SK-N-DZ (cell line): ENCODE data around the gene GATAD2A.
"Not testable (repeated sequence)": the region's sequence is repeated elsewhere in the genome, so short reads cannot be mapped to it uniquely, and the experiment has no call there.

Experiments used
- DNase-seq: peaks from one replicate; pipeline ENCODE4 v3.0.0-alpha.2; 2015; ENCODE audit warnings: low spot score

Gene GATAD2A

DNA sequence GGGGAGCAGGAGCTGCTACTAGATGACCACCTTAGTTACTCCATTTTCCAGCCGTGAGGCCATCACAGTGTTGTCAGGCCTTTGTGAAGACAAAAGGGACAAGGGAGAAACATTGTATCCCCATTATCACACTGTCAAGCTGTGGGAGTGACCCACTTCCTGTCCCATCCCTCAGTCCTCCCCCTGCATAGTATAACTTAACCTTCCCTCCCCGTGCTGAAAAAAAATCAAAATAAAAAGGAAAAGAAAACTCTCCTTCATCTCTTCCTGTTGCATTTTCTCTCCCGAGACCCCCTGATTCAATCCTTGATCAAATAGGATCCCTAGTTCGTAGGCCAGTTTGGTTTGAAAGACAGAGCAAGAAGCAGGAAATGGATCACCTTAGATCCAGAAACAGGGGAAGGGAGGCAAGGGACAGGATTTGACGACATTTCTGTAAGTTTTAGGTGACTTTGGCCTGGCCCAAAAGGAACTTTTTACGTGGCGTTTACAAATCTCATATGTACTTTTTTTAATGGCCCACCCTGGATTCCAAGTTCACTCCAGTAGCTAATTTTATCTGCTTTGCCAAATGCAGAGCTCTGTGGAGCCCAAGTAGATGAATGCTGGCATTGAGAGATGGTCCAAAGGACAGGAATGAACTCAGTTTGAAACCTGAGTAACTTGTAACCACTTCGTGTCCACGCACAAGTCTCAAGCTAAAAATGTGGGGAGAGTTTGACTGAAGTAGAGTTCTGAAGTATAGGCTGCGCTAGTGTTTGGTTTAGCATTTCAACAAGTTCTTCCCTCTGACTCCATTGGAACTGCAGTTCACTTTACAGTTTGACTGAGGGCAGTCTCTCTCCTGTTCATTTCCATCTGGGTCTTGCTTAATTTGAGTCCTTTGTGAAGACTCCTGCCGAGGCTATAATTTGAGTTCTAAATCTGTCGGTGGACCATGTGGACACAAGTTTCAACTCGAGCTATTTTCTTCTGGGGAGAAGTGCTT is 16.6 kb upstream of the GATAD2A start:
- DNase-seq, result no peak

DNA sequence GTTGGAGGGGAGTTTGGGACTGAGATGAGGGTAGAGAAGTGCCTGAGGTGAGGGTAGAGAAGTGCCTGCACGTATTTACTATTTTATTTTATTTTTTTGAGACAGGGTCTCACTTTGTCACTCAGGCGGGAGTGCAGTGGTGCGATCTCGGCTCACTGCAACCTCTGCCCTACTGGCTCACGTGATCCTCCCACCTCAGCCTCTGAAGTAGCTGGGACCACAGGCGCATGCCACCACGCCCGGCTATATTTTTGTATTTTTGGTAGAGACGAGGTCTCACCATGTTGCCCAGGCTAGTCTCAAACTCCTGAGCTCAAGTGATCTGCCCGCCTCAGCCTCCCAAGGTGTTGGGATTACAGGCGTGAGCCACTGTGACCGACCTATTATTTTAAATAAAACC is 15.8 kb upstream of the GATAD2A start:
- DNase-seq, result not testable (repeated sequence)

DNA sequence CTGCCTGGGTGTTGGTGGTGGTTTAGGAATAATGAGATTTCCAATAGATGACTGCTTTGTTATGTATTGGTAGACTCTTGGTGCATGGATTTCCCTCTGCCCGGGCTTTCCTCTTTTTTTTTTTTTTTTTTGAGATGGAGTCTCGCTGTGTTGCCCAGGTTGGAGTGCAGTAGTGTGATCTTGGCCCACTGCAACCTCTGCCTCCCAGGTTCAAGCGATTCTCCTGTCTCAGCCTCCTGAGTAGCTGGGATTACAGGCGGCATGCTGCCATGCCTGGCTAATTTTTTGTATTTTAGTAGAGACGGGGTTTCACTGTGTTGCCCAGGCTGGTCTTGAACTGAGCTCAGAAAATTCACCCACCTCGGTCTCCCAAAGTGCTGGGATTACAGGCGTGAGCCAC is 11.1 kb upstream of the GATAD2A start:
- not testable (repeated sequence) for DNase-seq

- DNase-seq, result no peak
Measured at GRCh38 chr19:19399733-19400433, 5.6 kb upstream of the GATAD2A start.

GRCh38 chr19:19402656-19403372 is 2.7 kb upstream of the GATAD2A start:
- no peak for DNase-seq

GRCh38 chr19:19403373-19403901 is 2.0 kb upstream of the GATAD2A start:
- DNase-seq, result no peak

DNA sequence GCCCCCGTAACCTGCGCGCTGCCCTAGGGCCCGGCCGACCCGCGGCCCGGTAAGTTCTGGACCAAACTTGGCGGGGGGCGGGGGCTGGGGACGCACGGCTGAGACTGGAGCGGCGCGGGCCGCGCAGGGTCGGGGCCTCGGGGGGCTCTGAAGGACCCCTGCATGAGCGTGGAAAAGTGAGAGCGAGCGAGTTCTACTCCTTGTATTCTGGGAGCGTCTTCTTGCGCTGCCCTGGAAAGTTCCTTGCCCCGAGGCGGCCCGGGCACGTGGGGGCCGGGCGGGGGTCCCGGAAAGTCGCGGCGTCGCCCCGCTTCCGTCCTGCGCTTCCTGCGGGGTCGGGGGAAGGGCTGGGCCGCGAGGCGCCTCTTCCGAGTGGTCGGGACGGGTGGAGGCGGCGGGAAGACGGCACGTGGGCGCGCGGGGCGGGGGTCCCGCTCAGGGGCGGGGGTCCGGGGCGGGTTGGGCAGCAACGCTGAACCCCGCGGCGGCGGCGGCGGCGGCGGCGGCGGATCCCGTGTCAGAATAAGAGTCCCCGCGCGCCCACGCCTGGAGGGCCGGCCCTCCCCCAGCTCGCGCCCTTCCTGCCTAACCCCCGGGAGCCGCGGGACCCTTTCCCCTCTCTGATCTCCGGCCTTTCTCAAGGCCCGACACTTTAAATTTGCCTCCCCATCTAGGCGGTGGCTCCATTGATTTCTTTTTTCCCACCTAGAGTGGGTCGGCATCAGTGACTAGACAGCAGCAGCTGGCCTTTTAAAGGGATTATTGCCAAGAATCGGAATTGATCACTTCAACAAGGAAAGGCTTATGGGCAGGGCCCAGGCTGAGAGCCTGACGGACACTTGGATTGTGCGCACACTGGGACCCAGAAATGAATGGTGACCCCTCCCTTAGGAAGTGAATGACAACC is 749 bp downstream of the GATAD2A start:
- DNase-seq, result peak; percentile 36

DNA sequence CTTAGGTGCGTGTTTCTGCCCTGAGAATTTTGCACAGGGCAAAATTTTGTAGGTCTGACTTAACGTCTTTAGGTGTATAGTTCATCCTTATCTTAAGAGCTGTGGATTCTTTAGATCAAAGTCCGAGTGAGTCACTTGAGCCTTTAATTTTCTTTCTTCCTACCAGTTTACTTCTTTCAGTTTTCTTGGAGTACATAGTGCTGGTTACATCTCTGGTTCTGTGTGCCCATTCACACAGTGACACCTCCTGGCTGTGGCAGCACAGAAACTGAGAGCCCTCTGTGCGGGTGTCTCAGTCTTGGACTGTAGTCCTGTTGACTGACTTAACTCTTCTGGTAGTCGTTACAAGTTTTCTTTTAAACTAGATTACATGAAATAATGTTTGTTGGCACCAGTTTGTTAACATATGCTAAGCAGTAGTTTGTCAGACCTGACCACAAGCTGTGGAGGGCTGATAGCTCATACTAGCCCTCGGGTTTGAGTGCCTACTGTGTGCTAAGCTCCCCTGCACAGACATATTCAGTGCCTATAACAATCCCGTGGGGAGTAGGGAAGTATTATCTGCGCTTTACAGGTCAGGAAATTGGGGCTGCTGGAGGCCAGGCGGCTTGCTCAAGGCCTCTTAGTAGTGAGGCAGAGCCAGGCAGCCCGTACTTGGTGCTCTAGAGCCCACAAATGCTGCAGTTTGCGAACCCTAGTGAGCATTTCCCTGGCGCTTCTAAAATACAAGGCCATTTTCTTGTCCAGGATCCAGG is 1.6 kb downstream of the GATAD2A start:
- no peak for DNase-seq

- no peak for DNase-seq
Measured at GRCh38 chr19:19407633-19407930, 2.1 kb downstream of the GATAD2A start.

GRCh38 chr19:19409205-19409604 is 3.7 kb downstream of the GATAD2A start:
- no peak for DNase-seq

- DNase-seq, result no peak
Measured at GRCh38 chr19:19409631-19410030, 4.2 kb downstream of the GATAD2A start.

- DNase-seq, result no peak
Measured at GRCh38 chr19:19410553-19411550, 5.4 kb downstream of the GATAD2A start.

GRCh38 chr19:19416280-19416679 is 10.8 kb downstream of the GATAD2A start:
- DNase-seq, result no peak

DNA sequence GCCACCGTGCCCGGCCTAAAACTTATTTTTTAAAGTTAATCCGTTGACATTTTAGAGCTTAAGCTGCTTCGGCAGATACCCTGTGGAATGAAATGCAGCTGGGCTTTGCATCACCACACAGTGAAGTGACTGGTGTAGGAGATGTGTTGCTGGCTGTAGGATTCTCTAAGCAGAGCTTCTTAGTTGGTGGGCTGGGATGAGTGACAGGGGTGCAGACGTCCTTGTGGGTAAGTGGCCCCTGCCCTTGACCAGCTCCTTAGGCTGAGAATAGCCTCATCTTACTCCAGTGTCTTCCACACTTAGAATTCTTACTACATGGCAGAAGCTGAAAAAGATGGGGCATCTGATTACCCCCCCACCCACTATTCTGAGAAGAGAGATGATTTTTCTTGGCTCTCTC is 11.6 kb downstream of the GATAD2A start:
- no peak for DNase-seq

DNA sequence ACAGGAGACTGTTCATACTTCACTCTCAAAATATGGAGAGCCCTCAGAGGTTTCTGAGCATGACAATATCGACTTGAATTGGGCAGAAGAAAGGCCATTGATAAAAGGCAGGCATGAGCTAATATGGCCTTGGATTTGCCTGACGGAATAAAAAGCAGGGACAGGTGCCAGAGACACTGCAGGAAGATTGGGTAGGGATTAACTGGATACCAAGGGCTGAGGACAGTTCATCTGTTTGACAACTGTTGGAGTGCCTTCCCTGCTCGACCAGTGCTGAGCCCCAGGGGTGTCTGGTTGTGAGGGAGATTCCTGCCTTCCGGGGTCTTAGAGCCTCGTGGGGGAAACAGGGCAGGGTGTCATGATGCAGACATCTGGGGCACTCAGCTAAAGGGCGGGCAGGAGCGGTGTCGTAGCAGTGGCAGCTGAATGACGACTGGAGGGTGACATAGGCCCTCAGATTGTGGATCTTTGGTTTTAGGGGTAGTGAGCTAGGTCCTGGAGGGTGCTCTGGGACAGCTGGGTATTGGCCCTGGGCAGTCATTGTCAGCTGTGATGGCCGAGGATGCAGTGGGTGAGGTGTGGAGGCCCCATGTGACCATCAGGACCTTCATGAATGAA is 12.3 kb downstream of the GATAD2A start:
- DNase-seq, result no peak

- DNase-seq, result no peak
Measured at GRCh38 chr19:19418555-19419260, 13.2 kb downstream of the GATAD2A start.

DNA sequence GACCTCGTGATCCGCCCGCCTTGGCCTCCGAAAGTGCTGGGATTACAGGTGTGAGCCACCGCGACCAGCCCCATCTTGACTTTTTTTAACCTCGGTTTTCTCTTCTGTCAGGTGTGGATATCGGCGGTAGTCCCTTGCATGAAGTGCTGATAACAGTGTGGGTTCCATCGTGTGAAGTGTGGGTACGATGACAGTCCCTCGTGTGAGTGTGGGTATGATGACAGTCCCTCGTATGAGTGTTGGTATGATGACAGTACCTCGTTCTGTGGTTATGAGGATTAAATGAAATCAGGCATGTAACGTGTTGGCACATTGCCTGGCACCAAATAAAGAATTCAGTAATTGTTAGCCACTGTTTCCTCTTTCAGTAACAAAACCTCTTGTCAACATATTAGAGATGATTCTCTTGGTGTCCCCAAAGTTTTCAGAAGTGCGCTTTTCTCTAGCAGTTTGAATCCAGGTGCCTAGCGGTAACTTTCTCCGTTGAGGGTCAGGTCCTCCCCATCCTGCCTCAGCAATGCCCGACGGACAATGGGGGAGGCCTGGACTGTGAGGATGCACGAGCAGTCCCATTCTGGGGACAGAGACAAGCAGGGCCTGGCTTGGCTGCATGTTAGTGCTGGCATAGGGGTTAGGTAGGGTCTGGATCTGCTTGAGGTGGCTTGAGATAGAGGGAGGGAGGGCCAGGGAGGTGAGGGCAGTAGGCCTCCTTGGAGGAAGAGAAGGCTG is 15.3 kb downstream of the GATAD2A start:
- no peak for DNase-seq
